GM12865 (cell line): Measurements from ENCODE around the gene ACAA2.
"Not testable (repeated sequence)": the region's sequence is repeated elsewhere in the genome, so short reads cannot be mapped to it uniquely, and the experiment has no call there.

Experiments used
- DNase-seq: peaks from one replicate; pipeline ENCODE4 v3.0.0; 2010; ENCODE audit warnings: low read depth
- H3K4me3 ChIP-seq: 2 replicates; pipeline ENCODE4 v1.5.1; 2011; ENCODE audit warnings: mild to moderate bottlenecking, low read depth, low read length, control low read depth
- TF ChIP-seq, protein P1 (sequence below): IDR thresholded peaks from 2 replicates; pipeline ENCODE4 v1.5.1; 2011; ENCODE audit warnings: low read length, control low read depth, low read depth, inconsistent platforms; ENCODE audit not compliant: insufficient read depth; ENCODE audit errors: missing control alignments

ACAA2 gene

DNA sequence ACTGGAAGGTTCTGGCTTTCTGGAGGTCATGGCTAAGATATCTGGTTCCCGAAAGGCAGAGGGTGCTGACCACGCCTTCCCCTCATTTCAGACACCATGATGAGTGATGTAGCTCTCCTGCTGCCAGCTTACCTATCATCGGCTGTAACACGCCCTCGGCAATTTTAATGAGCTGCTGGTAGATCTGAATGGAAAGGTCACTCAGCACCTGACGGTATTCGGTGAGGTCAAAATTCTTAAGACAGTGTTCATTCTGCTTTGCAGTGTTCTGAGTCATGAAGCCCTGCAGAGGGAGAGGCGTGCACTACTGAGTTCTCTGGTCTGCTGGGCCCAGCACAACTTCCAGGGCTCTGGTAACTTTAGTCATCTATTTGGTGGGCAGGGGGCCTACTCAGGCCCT is 25.7 kb upstream of the ACAA2 start:
- no peak for DNase-seq
- no peak overlapping the region for H3K4me3 ChIP-seq
- TF ChIP-seq, protein P1, sequence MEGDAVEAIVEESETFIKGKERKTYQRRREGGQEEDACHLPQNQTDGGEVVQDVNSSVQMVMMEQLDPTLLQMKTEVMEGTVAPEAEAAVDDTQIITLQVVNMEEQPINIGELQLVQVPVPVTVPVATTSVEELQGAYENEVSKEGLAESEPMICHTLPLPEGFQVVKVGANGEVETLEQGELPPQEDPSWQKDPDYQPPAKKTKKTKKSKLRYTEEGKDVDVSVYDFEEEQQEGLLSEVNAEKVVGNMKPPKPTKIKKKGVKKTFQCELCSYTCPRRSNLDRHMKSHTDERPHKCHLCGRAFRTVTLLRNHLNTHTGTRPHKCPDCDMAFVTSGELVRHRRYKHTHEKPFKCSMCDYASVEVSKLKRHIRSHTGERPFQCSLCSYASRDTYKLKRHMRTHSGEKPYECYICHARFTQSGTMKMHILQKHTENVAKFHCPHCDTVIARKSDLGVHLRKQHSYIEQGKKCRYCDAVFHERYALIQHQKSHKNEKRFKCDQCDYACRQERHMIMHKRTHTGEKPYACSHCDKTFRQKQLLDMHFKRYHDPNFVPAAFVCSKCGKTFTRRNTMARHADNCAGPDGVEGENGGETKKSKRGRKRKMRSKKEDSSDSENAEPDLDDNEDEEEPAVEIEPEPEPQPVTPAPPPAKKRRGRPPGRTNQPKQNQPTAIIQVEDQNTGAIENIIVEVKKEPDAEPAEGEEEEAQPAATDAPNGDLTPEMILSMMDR = no peak

DNA sequence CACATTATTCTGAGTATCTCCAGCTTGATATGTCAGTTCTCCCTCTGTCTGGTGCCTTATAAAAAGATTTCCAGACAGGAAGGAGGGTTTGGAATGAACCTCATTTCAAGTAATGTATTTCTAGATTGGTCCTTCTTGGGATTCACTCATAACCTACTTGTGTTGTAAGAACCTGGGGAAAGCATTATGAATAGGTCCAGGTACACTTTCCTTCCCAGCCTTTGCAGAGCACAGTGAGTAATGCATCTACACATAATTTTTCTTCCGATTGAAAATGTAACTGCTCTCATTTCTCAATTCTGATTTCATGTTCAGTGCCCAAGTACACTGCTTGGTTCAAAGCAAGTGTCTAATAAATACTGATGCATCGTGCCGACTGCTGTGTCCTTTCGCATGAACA is 25.0 kb upstream of the ACAA2 start:
- TF ChIP-seq, protein P1 = no peak

DNA sequence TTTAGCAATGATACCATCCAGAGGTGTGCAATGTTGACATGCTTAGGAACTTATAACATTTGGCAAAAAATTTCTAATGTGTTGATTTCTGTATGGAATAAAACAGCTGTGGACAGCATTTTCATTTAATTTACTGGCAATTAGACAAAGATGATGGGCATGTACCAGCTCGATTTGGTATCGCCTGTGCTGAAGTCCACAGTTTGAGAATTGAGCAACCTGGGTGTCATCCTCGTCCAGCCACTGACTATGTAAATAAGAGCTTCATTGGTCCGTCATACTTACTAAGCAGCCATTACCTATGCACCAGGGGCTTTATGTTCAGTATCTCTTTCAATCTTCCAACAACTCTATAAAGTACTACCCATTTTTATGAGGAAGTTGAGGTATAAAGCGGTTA is 24.6 kb upstream of the ACAA2 start:
- DNase-seq = no peak
- H3K4me3 ChIP-seq = no peak overlapping the region
- TF ChIP-seq, protein P1 = no peak

More for the DNA sequence above, 25.0 kb upstream of the ACAA2 start:
- DNase-seq = no peak
- no peak overlapping the region for H3K4me3 ChIP-seq

DNA sequence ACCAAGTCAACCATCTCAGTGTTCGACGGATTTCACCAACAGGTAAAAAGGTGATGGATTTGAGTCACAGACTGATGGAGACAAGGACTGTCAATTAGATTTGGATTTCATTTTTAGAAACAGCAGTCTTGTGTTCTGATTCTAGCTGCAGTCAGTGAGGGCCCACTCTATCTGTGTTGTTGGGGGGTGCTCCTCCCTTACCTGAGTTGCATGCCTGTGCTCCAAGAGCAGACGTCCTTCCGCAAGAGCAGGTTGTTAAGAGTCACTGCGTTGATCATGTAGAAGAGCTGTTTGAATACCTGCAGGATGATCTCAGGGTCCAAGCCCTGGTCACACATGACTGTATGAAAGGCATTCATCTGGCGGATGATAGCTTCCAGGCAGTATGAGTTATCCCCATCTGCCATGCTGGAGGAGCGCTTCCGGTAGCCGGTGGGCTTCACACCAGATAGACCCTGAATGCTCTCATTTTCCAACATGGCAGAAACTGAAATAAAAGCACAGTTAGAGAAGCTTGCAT is 24.0 kb upstream of the ACAA2 start:
- DNase-seq, H3K4me3 ChIP-seq: not testable (repeated sequence)

DNA sequence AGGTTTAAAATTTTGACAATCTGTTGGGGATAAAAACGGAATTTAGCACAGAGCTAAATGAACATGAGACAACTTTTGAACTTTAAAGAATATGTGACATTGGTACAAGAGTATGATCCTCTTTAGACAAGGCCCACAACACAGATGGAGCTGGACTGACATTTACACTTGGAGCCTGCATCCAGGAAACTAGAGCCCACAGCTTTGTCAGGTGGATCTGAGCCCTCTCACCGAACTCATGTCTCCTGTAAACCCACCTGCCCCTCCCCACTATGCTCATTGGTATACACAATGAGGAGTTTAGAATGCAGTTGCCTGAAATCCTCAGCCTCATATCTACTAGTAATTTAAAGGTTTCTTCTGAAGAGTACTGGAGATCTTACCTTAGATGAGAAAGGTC is 22.1 kb upstream of the ACAA2 start:
- TF ChIP-seq, protein P1 = no peak
- DNase-seq = no peak
- H3K4me3 ChIP-seq = no peak overlapping the region

DNA sequence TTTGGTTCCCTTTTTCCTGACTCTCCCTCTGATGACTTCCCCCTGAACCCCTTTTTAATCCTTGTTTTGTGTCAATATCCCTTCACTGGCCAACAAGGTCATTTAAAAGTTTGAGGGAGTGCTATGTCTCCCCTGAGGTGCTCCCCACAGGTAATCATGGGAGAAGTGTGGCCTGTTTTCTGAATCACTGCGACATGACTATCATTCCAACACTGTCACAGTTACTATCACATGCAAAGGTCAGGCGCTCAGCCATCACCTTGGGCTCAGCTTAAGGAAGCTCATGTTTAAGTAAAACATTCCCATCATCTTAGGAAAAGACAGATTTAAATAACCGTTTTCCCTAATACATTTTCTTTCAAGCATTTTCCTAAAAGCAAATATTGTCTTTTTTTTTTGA is 20.9 kb upstream of the ACAA2 start:
- DNase-seq = no peak
- TF ChIP-seq, protein P1 = no peak
- H3K4me3 ChIP-seq = no peak overlapping the region

DNA sequence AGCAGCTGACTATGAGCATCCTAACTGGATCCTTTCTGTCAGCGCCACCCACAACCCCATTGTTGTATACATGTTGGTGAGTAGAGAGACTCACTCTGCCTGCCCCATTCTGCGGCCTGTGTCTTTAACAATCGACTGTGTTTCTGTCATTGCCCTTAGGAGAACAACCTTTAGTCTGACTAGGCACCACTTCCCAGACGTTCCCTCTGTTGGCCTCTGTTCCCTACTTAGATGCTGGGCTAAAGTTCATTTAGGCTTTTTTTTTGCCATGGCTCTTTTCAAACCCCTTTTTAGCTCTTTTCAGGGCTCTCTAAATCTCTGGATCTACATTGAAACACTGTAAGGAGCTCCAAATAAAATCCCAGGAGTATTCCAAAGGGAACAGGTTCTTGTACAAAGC is 20.5 kb upstream of the ACAA2 start:
- DNase-seq = no peak
- TF ChIP-seq, protein P1 = no peak
- no peak overlapping the region for H3K4me3 ChIP-seq
